GM19240 (cell line): ENCODE data around the gene EFHC1.
"Not testable (repeated sequence)": the region's sequence is repeated elsewhere in the genome, so short reads cannot be mapped to it uniquely, and the experiment has no call there.

Experiments used
- DNase-seq: peaks from one replicate; pipeline ENCODE4 v3.0.0; 2011; ENCODE audit warnings: low spot score; ENCODE audit not compliant: insufficient read length

Gene EFHC1

DNA sequence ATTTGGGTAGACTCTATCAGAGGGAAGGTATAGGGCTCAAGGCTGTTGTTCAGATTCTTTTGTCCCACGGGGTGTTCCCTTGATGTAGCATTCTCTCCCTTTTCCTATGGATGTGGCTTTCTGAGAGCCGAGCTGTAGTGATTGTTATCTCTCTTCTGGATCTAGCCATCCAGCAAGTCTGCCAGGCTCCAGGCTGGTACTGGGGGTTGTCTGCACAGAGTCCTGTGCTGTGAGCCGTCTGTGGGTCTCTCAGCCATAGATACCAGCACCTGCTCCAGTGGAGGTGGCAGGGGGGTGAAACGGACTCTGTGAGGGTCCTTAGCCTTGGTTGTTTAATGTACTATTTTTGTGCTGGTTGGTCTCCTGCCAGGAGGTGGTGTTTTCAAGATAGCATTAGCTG lies 13.2 kb downstream of the EFHC1 start:
- DNase-seq: not testable (repeated sequence)

- no peak for DNase-seq
These were observed 15.2 kb downstream of the EFHC1 start for GRCh38 chr6:52435345-52435744.

DNA sequence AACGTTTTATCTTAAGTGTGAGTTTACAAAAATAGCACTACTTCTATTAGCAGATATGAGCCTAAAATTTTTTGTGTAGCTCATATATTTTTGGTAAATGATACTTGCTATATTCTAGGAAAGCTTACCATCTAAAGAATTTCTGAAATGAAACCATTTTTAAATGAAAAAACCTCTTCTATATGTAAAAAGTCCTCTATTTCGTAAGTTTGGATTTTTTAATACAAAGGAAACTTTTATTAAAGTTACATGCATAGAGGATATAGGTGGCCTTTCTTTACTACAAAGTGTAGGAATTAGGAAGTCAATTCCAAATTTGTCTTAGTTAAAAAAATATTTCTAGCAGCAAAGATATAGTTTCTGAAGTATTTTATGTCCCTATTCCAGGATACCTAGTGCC lies 18.8 kb downstream of the EFHC1 start:
- DNase-seq: no peak

DNA sequence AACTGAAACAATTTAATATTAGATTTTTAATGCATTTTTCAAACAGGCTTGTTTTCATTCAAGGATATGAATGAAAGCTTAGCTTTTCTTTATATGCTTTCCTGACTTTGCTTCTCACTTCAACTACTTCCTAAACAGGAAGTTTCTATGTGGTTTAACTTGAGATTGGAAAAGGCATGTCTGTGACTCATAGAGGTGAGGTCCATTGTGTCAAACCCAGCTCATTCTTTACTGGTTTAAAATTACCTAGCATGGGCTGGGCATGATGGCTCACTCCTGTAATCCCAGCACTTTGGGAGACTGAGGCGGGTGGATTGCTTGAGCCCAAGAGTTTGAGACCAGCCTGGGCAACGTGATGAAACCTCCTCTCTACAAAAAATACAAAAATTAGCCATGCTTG lies 34.4 kb downstream of the EFHC1 start:
- DNase-seq: no peak

DNA sequence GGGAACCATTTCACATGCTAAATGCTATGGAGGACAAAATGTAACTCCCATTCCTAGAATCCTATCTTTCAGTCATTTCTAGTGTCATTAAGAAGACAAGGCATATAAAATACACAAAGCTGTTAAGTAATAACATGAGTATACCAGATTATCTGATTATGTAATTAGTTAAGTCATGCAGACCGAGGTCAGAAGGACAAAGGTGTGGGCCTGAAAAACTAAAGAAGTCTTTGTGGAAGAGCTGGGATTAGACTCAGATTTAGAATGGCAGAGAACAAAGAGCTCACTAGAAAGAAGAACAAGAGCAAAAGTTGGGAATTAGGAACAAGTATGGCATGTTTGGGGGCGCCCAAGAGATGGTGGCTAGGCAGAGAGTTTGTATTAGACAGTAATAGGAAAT lies 37.0 kb downstream of the EFHC1 start:
- no peak for DNase-seq

- not testable (repeated sequence) for DNase-seq
These were observed 41.1 kb downstream of the EFHC1 start for GRCh38 chr6:52461194-52461593.

GRCh38 chr6:52474173-52474572 lies 54.0 kb downstream of the EFHC1 start:
- no peak for DNase-seq

DNA sequence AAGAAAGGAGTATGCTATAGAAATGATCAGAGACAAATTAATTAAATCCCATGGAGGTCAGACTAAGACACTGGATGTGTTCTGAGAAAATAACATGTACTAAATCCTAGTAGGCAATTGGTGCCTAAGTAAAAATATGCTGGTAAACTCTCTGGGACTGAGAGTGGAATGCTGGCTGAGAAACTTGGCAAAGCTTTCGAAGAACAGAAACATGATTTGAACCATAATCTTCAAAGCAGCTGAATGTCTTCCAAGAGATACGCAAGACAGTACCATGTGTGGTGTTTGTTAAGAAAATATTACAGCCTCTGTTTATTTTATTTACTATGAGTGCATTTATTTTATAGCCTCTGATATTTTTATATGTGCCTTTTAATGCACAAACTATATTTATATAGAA lies 55.2 kb downstream of the EFHC1 start:
- DNase-seq: no peak

GRCh38 chr6:52482903-52483670 lies 62.9 kb downstream of the EFHC1 start:
- no peak for DNase-seq

DNA sequence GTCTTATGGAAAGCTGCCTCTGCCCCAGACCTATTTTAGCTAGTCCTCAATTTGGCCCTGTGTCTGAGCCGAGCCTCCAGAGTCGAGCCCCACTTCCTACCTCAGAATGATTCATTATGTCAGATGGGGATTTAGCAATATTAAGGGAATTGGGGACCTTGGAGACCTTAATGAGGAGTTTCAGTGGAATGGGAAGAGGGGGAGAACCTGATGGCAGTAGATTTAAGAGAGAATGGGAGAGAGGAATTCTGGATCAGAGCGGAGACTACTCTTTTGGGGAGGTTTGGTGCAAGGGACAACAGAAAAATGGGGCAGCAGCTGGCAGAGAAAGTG lies 63.5 kb downstream of the EFHC1 start:
- DNase-seq: no peak

DNA sequence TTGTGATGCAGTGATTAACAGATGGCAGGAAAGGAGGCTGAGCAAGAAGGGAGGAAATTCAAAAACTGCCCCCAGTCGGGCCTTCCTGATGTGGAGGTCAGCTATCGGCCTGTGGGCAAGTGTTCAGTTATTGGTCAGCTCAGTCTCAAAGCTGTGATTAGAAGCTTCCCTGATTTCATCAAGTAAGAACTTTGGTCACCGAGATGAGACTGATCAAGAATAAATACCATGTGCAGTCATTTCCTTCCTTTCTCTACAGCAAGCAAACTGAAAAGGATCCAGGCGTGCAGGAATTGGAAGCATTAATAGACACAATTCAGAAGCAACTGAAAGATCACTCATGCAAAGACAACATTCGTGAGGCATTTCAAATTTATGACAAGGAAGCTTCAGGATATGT lies 69.7 kb downstream of the EFHC1 start:
- no peak for DNase-seq

DNA sequence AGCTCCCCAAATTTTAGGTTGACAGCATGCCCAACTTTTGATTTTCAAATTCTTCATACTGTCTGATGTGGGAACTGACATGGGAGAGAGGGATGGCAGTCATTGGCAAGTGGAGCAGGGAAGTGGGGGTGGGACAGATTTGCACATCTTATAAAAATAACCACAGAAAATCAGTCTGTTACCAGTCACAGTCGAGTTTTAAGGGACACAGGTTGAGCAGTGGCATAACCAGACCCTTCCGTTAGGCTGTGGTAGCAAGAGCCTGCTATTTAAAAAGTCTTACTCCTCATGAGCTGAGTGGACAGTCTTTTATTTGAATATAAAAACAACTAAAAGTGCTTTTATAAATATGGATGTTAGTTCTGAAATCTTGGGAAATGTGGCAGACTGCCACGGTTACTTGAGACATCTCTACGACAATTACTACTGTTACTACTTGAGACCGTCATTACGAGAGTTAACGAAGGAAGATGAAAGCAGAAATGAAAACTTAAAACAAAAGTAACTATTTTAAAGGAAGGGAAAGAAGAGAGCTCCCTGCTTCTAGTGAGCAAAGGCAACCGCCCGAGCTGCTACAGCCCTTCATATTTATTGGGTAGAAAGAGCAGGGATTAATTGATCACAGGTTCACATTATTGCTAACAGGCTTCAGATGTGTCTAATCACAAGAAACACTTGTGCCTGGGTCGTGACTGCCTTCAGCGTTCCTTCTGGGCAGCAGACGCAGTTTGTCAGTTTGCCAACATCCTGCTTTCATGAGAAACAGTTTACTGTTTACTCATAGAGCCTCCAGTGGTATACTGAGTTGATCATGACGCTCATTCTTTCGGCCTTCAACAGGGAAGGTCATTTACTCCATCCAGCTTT lies 71.3 kb downstream of the EFHC1 start:
- no peak for DNase-seq

DNA sequence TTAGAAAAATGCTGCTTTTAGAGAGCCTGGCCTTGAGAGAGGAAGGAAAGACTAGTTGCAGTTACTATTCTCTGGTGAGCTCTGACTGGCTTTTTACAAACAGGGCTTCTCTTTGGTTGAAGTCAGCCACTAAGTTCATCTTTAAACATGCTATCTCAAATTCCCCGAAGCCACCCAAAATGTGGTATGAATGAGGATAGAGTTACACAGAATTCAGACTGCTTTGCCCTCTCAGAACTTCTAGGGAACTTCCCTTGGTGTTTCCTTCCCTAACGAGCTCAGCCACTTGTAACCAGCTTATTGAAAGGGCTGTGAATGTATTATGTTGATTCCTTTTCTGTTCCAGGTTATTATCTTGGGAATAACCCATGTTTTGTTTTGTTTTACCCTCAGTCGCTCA lies 73.5 kb downstream of the EFHC1 start:
- no peak for DNase-seq

DNA sequence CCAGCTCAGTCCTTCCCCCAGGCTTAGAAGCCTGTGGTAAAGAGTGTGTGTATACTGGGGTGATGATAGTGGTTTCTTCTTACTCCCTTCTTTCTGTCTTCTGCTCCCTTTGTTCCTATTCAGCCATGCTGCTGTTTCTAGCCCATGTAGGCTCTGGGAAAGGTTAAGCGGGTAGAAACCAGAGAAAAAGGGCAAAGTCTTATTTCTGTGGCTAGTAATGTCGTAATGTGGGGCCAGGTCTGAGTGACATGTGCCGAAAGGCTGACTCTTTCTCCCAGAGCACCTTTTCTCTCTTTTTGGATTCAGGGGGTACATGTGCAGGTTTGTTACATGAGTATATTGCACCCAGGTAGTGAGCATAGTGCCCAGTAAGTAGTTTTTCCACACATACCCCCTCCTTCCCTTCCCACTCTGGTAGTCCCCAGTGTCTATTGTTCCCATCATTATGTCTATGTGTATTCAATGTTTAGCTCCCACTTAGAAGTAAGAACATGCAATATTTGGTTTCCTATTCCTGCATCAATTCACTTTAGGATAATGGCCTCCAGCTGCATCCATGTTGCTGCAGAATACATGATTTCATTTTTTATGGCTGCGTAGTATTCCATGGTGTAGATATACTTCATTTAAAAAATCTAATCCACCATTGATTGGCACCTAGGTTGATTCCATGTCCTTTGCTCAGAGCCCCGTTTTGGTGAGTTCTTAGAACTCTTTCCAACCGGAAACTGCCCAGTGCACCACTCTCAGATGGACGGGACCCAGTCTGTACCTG lies 74.3 kb downstream of the EFHC1 start:
- no peak for DNase-seq

DNA sequence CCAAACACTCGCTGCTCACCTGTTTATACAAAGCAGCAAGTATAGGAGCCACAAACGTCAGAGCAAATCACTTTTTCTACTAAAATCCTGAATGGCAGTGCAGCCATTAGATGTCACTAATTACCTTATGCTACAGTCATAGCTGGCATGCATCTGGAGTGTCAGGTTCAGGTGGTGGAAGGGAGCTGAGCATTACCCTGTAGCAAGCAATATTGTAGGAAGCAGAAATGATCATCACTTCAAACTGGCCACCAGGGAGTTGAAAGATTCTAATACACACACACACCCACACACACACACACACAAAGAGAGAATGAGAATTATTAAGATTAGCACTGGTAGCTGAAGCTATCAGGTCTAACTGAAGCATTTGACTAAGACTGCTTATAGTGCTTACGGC lies 75.8 kb downstream of the EFHC1 start:
- no peak for DNase-seq

DNA sequence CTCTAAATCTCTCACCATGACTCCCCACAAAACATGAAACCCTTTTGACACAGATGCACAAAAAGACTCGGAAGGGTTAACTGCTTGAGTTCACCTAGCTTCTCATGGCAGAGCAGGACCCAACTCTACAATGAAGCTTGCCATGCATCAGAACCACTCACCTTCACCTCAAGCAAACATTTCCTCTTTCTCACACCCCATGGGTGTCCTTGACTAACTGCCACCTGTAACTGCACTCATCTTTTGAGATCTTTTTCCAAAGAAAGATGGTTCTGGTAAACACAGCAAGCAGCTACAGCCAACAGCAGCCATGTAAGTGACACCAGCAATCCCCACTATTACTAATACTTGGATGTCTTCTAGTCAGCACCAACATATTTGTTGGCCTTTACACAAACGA lies 76.5 kb downstream of the EFHC1 start:
- no peak for DNase-seq

DNA sequence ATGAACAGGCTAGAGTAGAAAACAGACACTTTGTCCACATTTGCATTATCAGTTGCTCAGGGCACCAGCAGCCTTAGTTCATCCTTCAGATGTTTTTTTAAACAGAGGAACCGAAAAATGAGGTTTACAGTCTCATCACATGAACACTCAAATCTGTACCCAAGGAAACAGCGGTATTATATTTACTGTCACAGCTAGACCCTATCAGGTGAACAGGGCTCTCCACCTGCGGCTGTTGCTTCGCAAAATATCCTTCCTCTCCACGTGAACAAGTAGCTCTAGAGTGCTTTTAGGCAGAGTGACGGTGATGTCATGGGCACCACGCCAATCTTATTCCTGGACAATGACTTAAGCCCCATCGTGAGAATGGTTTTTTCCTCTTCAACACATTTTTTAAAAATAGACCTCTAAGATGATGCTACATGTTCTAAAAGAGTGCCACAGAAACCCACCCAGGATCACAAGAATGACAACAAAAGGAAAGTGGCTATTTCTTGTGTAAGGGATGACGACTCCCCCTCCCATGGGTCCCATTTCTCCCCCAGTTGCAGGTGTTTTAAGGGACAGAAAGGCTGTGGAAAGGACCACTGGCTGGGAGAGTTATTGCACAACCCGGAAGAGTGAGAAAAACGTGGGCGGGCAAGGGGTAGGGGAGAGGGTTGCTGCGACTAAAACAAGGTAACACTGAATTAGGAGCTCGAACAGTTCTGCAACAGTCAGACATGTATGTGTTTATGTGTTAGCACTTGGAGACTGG lies 77.7 kb downstream of the EFHC1 start:
- no peak for DNase-seq

DNA sequence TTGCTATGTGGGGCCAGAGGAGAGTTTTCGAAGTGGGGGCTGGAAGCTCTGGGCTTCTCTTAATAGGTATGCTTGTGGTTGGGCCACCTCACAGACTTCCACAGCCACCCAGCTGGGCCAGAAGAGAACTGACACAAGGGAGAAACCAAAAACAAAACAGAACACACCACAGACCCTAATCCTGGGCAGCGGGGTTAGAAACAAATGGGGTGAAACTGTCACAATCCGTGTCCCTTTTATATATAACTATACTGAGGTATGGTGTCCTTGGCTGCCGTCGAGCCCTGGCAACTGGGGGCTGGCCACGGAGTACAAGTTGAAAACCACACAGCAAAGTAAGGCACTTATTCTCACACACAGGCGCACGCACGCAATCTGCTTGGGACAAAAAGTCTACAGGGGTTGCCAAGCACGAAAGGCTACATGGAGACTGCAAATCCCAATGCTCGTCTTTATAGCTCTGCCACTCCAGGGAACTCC lies 78.4 kb downstream of the EFHC1 start:
- DNase-seq: peak; percentile 48

DNA sequence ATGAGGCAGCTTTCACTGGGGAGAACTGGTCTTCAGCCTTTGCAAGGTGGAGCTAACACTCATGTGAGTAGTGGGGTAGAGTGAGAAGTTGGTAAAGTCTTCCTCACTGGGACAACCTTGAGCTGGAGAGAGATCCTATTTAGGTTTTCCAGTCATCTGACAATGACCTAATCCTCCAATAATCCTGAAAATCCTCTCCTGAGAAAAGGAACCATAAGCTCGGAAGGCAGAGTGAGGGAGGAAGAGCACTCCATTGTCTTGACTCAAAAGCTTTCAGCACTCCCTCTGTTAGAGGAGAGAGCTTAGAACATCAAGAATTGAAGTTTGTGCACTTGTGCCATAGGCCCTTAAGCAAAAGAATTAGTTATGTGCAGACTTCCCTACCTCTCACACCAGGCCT lies 78.9 kb downstream of the EFHC1 start:
- no peak for DNase-seq

GRCh38 chr6:52499681-52500236 lies 79.6 kb downstream of the EFHC1 start:
- no peak for DNase-seq
